HG03354 (cell line): ENCODE data around the gene FMO5.
"Not testable (repeated sequence)": the region's sequence is repeated elsewhere in the genome, so short reads cannot be mapped to it uniquely, and the experiment has no call there.

Experiments used
- ATAC-seq: cut with Tn5 transposase; IDR thresholded peaks from one replicate; pipeline ENCODE4 v1.9.1; 2021; ENCODE audit warnings: mild to moderate bottlenecking; ENCODE audit not compliant: unreplicated experiment, poor library complexity, severe bottlenecking

The FMO5 gene

DNA sequence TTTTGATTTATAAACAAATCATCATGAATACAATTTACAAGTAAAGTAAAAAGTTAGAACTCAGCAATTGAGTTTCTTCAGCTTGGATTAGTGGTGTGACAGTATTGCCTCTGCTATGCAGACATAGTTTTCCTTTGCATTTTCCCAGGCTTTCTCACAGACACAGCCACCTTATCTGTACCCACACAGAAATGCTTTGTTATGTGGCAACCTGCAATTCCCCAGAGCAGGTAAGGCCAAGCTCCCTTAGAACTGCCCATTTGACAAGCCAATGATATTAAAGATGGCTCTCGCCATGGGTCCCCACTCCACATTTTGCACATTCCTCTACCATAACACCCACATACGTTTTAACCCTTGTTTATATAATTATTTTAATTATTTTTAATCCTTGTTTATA, 14.2 kb downstream of the FMO5 start:
- no peak for ATAC-seq

- no peak for ATAC-seq
These were observed 15.0 kb downstream of the FMO5 start for GRCh38 chr1:147209825-147210821.

DNA sequence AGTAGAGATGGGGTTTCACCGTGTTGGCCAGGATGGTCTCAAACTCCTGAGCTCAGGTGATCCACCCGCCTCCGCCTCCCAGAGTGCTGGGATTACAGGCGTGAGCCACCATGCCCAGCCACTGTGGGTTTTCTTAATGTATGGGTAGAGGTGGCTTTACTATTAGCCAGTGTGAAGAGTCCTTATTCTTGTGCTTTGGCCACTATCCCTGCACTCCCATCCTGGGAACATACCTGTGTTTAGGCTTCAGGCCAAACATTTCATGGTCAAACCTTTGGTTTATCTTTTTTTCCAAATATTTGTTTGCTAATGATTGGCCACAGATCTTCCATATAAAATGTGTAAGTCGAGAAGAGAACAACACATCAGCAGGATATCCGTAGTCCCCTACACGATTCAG, 16.5 kb downstream of the FMO5 start:
- no peak for ATAC-seq

- ATAC-seq: no peak
These were observed 17.9 kb downstream of the FMO5 start for GRCh38 chr1:147207192-147207591.

DNA sequence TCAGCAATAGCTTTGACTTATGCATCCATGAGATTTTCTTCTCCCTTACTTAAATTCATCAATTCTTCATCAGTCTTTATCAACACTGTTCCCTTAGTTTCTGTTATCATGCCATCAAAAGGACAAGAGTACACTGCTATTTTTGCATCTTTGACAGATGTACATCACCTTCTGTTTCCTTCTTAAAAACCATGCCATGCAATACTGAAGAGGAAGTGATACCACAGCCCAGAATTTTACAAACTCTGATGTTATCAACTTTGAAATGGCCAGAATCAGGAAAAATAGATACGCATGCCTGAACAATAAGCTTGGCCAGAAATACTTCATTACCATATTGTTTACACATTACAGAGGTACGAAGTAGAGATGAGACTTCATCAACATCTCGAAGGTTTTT, 21.1 kb downstream of the FMO5 start:
- ATAC-seq: no peak

GRCh38 chr1:147202576-147202975, 22.6 kb downstream of the FMO5 start:
- no peak for ATAC-seq

DNA sequence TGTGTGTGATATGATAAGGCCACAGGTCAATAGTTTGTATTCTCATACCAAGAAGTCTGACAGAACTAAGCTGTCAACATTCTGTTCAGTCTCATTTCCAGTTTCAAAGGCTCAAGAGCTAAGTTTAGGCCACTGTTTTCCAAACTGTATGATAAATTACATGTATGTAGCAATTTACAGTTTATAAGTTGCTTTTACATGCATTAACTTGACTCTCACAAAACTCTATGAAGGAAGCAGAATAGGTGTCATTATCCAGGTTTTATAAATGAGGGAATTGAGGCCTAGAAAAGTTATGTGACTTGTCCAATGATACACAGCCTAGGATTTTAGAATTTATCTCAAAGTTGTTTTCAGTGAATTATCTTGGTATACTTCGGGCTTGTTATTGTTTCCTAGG, 23.4 kb downstream of the FMO5 start:
- ATAC-seq: no peak

DNA sequence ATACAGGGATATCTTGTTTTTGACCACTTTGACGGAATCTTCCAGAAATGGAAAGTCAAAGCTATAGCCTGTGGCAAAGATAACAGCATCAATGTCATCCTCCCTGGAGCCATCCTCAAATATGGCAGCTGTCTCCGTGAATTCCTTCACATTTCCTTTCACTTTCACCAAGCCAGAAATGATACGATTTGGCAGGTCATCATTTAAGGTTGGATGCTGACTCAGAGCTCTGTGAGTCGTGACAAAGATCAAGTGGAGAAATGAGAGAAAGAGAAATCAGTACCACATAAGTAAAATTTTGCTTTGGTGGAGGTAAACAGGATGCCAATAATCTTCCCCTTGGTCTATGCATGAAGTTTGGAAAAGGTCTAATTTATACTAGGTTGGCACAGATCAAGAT, 23.9 kb downstream of the FMO5 start:
- no peak for ATAC-seq

GRCh38 chr1:147197324-147197723, 27.8 kb downstream of the FMO5 start:
- not testable (repeated sequence) for ATAC-seq

GRCh38 chr1:147189514-147189913, 35.6 kb downstream of the FMO5 start:
- ATAC-seq: no peak

DNA sequence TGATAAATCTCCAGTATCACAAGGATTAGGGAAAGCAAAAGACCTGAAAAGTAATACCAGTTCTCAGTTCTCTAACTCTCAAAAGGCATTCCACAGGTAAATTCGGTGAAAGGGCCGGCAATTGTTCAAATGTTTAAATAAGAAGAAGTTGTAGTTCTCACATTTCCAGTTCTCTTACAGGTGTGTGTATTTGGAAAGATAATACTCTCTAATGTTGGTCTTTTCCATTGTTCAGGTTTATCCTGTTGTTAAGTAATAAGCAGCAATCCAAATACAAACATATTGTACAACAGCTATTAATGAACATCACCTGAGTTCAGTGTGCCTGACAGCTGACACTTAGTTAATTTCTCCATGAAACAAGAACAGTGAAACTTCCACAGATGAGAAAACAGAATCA, 39.7 kb downstream of the FMO5 start:
- no peak for ATAC-seq

DNA sequence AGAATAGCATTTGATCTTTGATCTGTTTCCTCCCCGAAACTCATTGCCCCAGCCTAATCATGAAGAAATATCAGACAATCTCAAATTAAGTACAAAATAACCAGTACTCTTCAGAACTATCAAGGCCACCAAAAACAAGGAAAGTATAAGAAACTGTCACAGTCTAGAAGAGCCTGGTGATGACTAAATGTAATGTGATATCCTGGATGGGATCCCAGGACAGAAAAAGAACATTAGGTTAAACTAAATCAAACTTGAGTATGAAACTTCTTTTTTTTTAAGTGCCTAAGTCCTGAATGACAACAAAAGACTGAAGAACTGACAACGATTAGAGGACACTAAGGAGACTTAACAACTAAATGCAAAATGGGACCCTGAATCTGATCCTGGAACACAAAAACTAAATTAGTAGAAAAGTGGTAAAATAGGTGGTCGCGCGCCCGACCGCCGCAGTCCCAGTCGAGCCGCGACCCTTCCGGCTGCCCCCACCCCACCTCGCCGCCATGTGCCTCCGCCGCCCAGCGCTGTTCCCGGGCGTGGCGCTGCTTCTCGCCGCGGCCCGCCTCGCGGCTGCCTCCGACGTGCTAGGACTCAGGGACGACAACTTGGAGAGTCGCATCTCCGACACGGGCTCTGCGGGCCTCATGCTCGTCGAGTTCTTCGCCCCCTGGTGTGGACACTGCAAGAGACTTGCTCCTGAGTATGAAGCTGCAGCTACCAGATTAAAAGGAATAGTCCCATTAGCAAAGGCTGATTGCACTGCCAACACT, 47.3 kb downstream of the FMO5 start:
- no peak for ATAC-seq

- ATAC-seq: peak; percentile 86
These were observed 52.7 kb downstream of the FMO5 start, which contains the start of gene PRKAB2 for GRCh38 chr1:147172168-147173016. TSS of gene PRKAB2 (minus strand) at chr1:147172470. CDS start at chr1:147172144, 326 bp downstream.

GRCh38 chr1:147171399-147172167, 53.6 kb downstream of the FMO5 start:
- peak; percentile 30 for ATAC-seq

DNA sequence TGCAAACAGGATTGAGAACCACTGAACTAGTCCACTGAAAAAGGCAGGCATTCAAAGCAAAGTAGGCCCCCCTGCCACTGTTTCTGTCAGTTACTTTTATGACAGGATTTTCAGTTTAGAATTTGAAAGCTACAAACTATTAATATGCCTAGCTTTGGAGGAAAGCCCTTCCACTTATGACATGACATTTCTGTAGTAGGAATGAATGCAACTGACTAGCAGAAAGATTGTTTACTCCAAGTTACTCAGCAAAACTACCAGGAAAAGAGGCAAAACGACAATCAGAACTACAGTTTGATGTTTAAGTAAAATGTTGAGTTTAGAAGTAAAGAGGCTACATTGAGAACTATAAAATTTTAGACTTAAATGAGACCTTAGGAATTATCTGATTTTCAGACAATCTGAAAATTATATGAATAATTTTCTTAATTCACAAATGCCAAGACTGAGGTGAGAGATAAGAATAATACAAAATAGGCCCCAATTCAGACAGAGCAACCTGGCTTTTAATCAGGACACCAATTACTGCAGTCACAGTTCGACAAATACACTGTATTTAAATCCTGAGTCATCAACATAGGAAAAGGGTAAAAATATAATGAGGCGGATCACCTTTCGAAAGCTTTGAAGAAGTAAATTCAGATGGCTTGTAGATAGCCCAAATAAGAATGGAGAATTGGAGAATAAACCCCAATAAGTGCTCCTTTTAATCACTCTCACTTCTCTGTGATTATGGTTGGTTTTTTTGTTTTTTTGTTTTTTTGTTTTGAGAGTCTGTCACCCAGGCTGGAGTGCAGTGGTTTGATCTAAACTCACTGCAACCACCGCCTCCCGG, 55.1 kb downstream of the FMO5 start:
- no peak for ATAC-seq

DNA sequence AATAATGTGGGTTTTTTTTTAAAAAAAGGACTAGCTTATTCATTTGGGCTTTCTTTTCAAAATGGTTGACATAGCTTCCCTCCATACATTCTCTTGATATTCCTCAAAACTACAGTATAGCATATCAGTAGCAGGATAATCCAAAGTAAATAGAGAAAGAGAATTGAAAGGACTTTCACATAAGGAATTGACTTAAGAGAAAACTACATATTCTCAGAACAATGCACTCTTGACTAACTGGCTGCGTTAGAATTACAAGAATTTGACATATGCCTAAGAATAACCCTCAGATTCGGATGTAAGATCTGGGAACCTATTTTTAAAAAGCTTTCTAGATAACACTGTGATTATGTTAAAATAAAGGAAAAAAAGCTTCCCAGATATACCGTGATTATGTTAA, 56.0 kb downstream of the FMO5 start:
- no peak for ATAC-seq

- ATAC-seq: no peak
These were observed 56.5 kb downstream of the FMO5 start for GRCh38 chr1:147168626-147169058.

- ATAC-seq: no peak
These were observed 57.8 kb downstream of the FMO5 start for GRCh38 chr1:147167365-147167764.
